Liver (tissue), 9 donors: Measurements from ENCODE around the gene ATXN7L3. TPM values are rescaled to one million over a fixed set of nuclear protein-coding genes. Genes with fewer than 3 reads are reported as not detected.

Experiments
- DNase-seq: peaks from one replicate; pipeline ENCODE4 v3.0.0-alpha.2; 2017; ENCODE audit warnings: low spot score
- H3K27ac ChIP-seq, 2 donors: one replicate each; pipeline ENCODE4 v1.7.0; 2013; ENCODE audit warnings: inconsistent platforms in 2 of 2, low read length in 2 of 2, control low read depth in 1 of 2, low read depth in 1 of 2, mild to moderate bottlenecking in 1 of 2
- H3K27me3 ChIP-seq, 4 donors: one replicate each; pipeline versions ENCODE4 v1.6.1 to v1.7.0; 2013; ENCODE audit warnings: low read length in 3 of 4, inconsistent platforms in 1 of 4, mild to moderate bottlenecking in 1 of 4, moderate library complexity in 1 of 4; ENCODE audit not compliant: control insufficient read depth in 4 of 4, insufficient read depth in 4 of 4
- H3K36me3 ChIP-seq, 4 donors: one replicate each; pipeline versions ENCODE4 v1.6.1 to v1.7.0; 2013; ENCODE audit warnings: low read length in 3 of 4, mild to moderate bottlenecking in 3 of 4, low read depth in 1 of 4, moderate library complexity in 1 of 4; ENCODE audit not compliant: control insufficient read depth in 4 of 4, insufficient read depth in 3 of 4
- H3K4me1 ChIP-seq, 4 donors: one replicate each; pipeline versions ENCODE4 v1.6.1 to v1.7.0; 2013; ENCODE audit warnings: low read length in 3 of 4, mild to moderate bottlenecking in 3 of 4, moderate library complexity in 1 of 4; ENCODE audit not compliant: control insufficient read depth in 4 of 4, insufficient read depth in 4 of 4
- H3K4me3 ChIP-seq, 3 donors: one replicate each; pipeline versions ENCODE4 v1.6.1 to v1.7.0; 2013; ENCODE audit warnings: low read length in 3 of 3, control low read depth in 1 of 3, low read depth in 1 of 3, mild to moderate bottlenecking in 1 of 3
- H3K9ac ChIP-seq, 2 donors: one replicate each; pipeline ENCODE4 v1.7.0; 2013; ENCODE audit warnings: low read length in 2 of 2, mild to moderate bottlenecking in 2 of 2, moderate library complexity in 2 of 2, control low read depth in 1 of 2, low read depth in 1 of 2
- H3K9me3 ChIP-seq, 4 donors: one replicate each; pipeline versions ENCODE4 v1.6.1 to v1.7.0; 2013; ENCODE audit warnings: low read length in 3 of 4; ENCODE audit not compliant: control insufficient read depth in 4 of 4
- ATF3 ChIP-seq: IDR thresholded peaks from 2 replicates; pipeline ENCODE4 v1.6.1; 2016; ENCODE audit warnings: antibody characterized with exemption
- EGR1 ChIP-seq, 2 donors: IDR thresholded peaks; 2 replicates each; pipeline ENCODE4 v1.6.1; 2016 to 2018; ENCODE audit warnings: antibody characterized with exemption in 2 of 2, low read depth in 2 of 2
- FOXA1 ChIP-seq: IDR thresholded peaks from 2 replicates; pipeline ENCODE4 v1.6.1; 2016; ENCODE audit warnings: antibody characterized with exemption
- GABPA ChIP-seq, 2 donors: IDR thresholded peaks in 1 of 2; conservative IDR thresholded peaks in 1 of 2; 2 replicates each; pipeline ENCODE4 v1.6.1; 2016; ENCODE audit warnings: antibody characterized with exemption in 2 of 2, mild to moderate bottlenecking in 1 of 2, moderate library complexity in 1 of 2
- HNF4A ChIP-seq, 2 donors: conservative IDR thresholded peaks; 2 replicates each; pipeline ENCODE4 v1.6.1; 2016; ENCODE audit warnings: antibody characterized with exemption in 2 of 2, mild to moderate bottlenecking in 2 of 2
- HNF4G ChIP-seq: IDR thresholded peaks from 2 replicates; pipeline ENCODE4 v1.6.1; 2016; ENCODE audit warnings: antibody characterized with exemption
- JUND ChIP-seq, 2 donors: IDR thresholded peaks; 2 replicates each; pipeline ENCODE4 v1.6.1; 2016; ENCODE audit warnings: antibody characterized with exemption in 2 of 2
- NR2F2 ChIP-seq: IDR thresholded peaks from 2 replicates; pipeline ENCODE4 v1.6.1; 2016; ENCODE audit warnings: antibody characterized with exemption
- RAD21 ChIP-seq, 2 donors: IDR thresholded peaks; 2 replicates each; pipeline ENCODE4 v1.6.1; 2016; ENCODE audit warnings: antibody characterized with exemption in 2 of 2, mild to moderate bottlenecking in 2 of 2
- REST ChIP-seq: IDR thresholded peaks from 2 replicates; pipeline ENCODE4 v1.6.1; 2016; ENCODE audit warnings: antibody characterized with exemption, mild to moderate bottlenecking
- RXRA ChIP-seq, 2 donors: IDR thresholded peaks; 2 replicates each; pipeline ENCODE4 v1.6.1; 2017 to 2018; ENCODE audit warnings: antibody characterized with exemption in 2 of 2, mild to moderate bottlenecking in 1 of 2
- SP1 ChIP-seq: IDR thresholded peaks from 2 replicates; pipeline ENCODE4 v1.6.1; 2018; ENCODE audit warnings: antibody characterized with exemption, mild to moderate bottlenecking
- TAF1 ChIP-seq: conservative IDR thresholded peaks from 2 replicates; pipeline ENCODE4 v1.6.1; 2016; ENCODE audit warnings: antibody characterized with exemption, mild to moderate bottlenecking
- YY1 ChIP-seq: IDR thresholded peaks from 2 replicates; pipeline ENCODE4 v1.6.1; 2016; ENCODE audit warnings: antibody characterized with exemption, mild to moderate bottlenecking
- WGBS: extraction: QIAGEN DNeasy Blood & Tissue Kit; methylation state at CpG from one replicate; pipeline ENCODE4 v1.1.7; 2013; 5-methylcytosine and 5-hydroxymethylcytosine counted together
- polyA plus RNA-seq, 2 donors: library from polyadenylated mRNA; stranded (reverse) in 1 of 2; unstranded in 1 of 2; fragments of 200-250 nt in 1 of 2; fragments of >200 nt in 1 of 2; fragmentation: Nextera tagmentation in 1 of 2; extraction: Ambion mirVana in 1 of 2; gene quantifications; one replicate each; pipeline versions ENCODE4 v1.2.1 to v1.2.3, GENCODE V29; 2013 to 2015
- total RNA-seq, 2 donors: library from RNA; depleted of rRNA; stranded (reverse); fragments of >200 nt; gene quantifications; one replicate each; pipeline ENCODE4 v1.2.3, GENCODE V29; 2014
- TF ChIP-seq, protein P1 (sequence below): fragments of 150-350 bp; IDR thresholded peaks from 2 replicates; pipeline ENCODE4 v1.5.1; 2017; ENCODE audit warnings: improper control_type of control experiment, low read depth, low read length; ENCODE audit not compliant: missing input control
- TF ChIP-seq, protein P2 (sequence below): IDR thresholded peaks from 2 replicates; pipeline ENCODE4 v1.6.1; 2016; ENCODE audit warnings: antibody characterized with exemption
- TF ChIP-seq, protein P3 (sequence below): IDR thresholded peaks from 2 replicates; pipeline ENCODE4 v1.6.1; 2016; ENCODE audit warnings: antibody characterized with exemption
- donor health status: healthy.
- donor health status: healthy.
- donor health status: healthy.
- donor health status: healthy.
- donor health status: healthy.

The ATXN7L3 gene
- total and polyA plus RNA-seq, 4 donors, result 5.1 to 20.9 (median 14.7) TPM

DNA sequence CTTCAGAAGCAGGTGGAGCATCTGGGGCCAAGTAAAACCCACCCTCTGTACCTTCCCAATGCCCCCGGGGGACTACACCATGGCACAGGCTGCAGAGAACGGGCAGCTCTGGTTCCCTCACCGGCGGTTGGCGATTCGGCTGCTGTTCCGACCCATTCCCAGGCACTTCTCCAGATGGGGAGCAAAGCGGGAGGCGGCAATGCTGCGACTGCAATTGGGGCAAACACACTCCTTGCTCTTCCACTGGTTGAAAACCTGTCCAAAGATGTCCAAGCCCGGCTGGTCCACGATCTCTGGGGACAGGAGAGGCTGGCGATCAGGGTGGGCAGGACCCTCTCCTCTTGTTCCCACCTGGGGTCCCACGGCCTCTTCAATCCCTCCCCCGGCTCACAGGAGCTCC lies 2.6 kb downstream of the ATXN7L3 start:
- H3K9me3 ChIP-seq, result no peaks in the 10 kb centered on the region
- no peak overlapping the region for H3K4me3 ChIP-seq
- no peak overlapping the region for H3K27ac ChIP-seq
- H3K9ac ChIP-seq, result no peak overlapping the region
- no peak for TF ChIP-seq NR2F2
- no peak for TF ChIP-seq HNF4A (conservative IDR thresholded peaks at IDR 0.05)
- no peak for TF ChIP-seq SP1
- TF ChIP-seq YY1, result no peak
- TF ChIP-seq, protein P1, sequence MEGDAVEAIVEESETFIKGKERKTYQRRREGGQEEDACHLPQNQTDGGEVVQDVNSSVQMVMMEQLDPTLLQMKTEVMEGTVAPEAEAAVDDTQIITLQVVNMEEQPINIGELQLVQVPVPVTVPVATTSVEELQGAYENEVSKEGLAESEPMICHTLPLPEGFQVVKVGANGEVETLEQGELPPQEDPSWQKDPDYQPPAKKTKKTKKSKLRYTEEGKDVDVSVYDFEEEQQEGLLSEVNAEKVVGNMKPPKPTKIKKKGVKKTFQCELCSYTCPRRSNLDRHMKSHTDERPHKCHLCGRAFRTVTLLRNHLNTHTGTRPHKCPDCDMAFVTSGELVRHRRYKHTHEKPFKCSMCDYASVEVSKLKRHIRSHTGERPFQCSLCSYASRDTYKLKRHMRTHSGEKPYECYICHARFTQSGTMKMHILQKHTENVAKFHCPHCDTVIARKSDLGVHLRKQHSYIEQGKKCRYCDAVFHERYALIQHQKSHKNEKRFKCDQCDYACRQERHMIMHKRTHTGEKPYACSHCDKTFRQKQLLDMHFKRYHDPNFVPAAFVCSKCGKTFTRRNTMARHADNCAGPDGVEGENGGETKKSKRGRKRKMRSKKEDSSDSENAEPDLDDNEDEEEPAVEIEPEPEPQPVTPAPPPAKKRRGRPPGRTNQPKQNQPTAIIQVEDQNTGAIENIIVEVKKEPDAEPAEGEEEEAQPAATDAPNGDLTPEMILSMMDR, result no peak
- TF ChIP-seq EGR1 (IDR thresholded peaks at IDR 0.05; ENCODE audit: low read depth in 2 of 2), result no peak
- TF ChIP-seq ATF3, result no peak
- no peak for TF ChIP-seq GABPA (IDR thresholded peaks at IDR 0.05 in 1 of 2, conservative IDR thresholded peaks at IDR 0.05 in 1 of 2)
- no peak for TF ChIP-seq HNF4G
- TF ChIP-seq TAF1, result no peak
- no peak for TF ChIP-seq REST
- WGBS, result 95% methylated on average over 15 of the region's 15 CpGs
- peaks cover 6 to 14% (median 10%) of the 10 kb centered on the region in 4 donors for H3K4me1 ChIP-seq
- DNase-seq, result no peak
- peaks cover 9 to 35% (median 28%) of the 10 kb centered on the region in 4 donors for H3K36me3 ChIP-seq
- H3K27me3 ChIP-seq, result no peaks in the 10 kb centered on the region

DNA sequence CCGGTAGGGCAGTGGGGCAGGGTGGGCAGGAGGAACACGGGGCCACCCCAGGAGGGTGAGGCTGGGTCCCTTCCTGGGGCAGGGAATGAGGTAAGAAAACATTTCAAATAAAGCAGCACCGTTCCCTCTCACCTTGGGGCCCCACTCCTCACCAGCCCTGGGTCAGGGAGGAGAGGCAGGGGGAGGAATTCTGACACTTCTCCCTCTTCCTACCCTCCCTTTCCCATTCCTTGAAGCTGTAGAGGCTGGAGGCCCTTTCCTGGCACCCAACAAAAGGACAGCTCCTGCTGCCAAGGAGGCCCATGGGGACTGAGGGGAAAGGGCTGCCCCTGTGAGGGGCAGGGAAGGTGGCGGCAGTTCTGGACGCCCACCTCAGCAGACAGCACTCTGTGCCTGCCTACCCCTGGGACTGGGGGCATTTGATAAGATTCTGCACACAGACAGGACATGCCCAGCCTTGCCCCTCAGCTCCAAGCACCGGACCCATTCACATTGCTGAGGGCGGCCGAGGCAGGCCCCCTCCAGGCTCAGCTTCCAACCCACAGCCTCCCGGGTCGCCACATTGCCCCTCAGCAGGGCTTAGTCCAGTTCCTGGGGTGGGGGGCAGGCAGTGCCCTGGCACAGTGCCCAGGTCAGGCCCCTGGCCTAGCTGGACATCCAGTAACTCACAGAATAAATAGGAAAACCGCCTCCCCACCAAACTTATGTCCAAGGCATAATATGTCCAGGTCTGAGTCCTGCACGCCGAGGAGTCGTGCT lies 6.2 kb downstream of the ATXN7L3 start:
- 92% methylated on average over 14 of the region's 14 CpGs for WGBS
- H3K9ac ChIP-seq, result no peak overlapping the region
- TF ChIP-seq HNF4A (conservative IDR thresholded peaks at IDR 0.05), result no peak
- TF ChIP-seq JUND (IDR thresholded peaks at IDR 0.05), result no peak
- no peak for TF ChIP-seq EGR1 (IDR thresholded peaks at IDR 0.05; ENCODE audit: low read depth in 2 of 2)
- no peak for TF ChIP-seq HNF4G
- TF ChIP-seq, protein P2, sequence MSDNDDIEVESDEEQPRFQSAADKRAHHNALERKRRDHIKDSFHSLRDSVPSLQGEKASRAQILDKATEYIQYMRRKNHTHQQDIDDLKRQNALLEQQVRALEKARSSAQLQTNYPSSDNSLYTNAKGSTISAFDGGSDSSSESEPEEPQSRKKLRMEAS, result no peak
- no peak for TF ChIP-seq FOXA1
- TF ChIP-seq, protein P3, sequence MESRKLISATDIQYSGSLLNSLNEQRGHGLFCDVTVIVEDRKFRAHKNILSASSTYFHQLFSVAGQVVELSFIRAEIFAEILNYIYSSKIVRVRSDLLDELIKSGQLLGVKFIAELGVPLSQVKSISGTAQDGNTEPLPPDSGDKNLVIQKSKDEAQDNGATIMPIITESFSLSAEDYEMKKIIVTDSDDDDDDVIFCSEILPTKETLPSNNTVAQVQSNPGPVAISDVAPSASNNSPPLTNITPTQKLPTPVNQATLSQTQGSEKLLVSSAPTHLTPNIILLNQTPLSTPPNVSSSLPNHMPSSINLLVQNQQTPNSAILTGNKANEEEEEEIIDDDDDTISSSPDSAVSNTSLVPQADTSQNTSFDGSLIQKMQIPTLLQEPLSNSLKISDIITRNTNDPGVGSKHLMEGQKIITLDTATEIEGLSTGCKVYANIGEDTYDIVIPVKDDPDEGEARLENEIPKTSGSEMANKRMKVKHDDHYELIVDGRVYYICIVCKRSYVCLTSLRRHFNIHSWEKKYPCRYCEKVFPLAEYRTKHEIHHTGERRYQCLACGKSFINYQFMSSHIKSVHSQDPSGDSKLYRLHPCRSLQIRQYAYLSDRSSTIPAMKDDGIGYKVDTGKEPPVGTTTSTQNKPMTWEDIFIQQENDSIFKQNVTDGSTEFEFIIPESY, result no peak
- no peak for TF ChIP-seq NR2F2
- no peak for TF ChIP-seq TAF1
- no peak for TF ChIP-seq RXRA (IDR thresholded peaks at IDR 0.05)
- no peak for TF ChIP-seq YY1
- TF ChIP-seq, protein P1, result no peak
- TF ChIP-seq RAD21 (IDR thresholded peaks at IDR 0.05), result no peak
- no peak for TF ChIP-seq SP1
- H3K9me3 ChIP-seq, result no peaks in the 10 kb centered on the region
- no peaks in the 10 kb centered on the region for H3K27me3 ChIP-seq
- DNase-seq, result no peak
- H3K4me3 ChIP-seq, result no peak overlapping the region
- H3K27ac ChIP-seq, result no peak overlapping the region
- peaks cover 0 to 7% (median 6%) of the 10 kb centered on the region in 4 donors for H3K4me1 ChIP-seq
- peaks cover 9 to 49% (median 34%) of the 10 kb centered on the region in 4 donors for H3K36me3 ChIP-seq
